IMR-90 (cell line): ENCODE results near the gene MKKS. TPM values are rescaled to one million over a fixed set of nuclear protein-coding genes. Genes with fewer than 3 reads are reported as not detected.

Experiments
- ATAC-seq: fragments of 200-7000 bp; cut with Tn5 transposase; 2 replicates; pipeline ENCODE4 v1.9.1; 2020; ENCODE audit warnings: low read depth, mild to moderate bottlenecking, moderate library complexity
- BruUV-seq: library from RNA; stranded (reverse); fragments of 400-500 nt; replicated peaks from 2 replicates; lab custom pipeline; 2021; lab: Mats Ljungman, UMichigan
- CTCF ChIA-PET: fragments of 300-600 bp; formaldehyde crosslinking; extraction: SDS; loops from one replicate; lab custom pipeline; 2021; ENCODE audit warnings: antibody characterized with exemption; lab: Yijun Ruan, JAX
- POLR2A ChIA-PET: fragments of 300-600 bp; sonication (Branson Sonifier 250); formaldehyde crosslinking; loops from one replicate; lab custom pipeline; 2022; ENCODE audit warnings: antibody characterized with exemption; ENCODE audit not compliant: unreplicated experiment; lab: Charles Lee
- DNase-seq: peaks from one replicate; pipeline ENCODE4 v3.0.0; 2013
- H2AFZ ChIP-seq: replicated peaks from 2 replicates; pipeline ENCODE3; 2013; ENCODE audit warnings: low read length, mild to moderate bottlenecking; ENCODE audit not compliant: poor library complexity
- H2AK5ac ChIP-seq: 2 replicates; pipeline ENCODE4 v1.6.1; 2013; ENCODE audit warnings: low read depth, low read length, inconsistent platforms
- H2AK9ac ChIP-seq: replicated peaks from 2 replicates; pipeline ENCODE3; 2013; ENCODE audit warnings: mild to moderate bottlenecking, low read depth, low read length, moderate library complexity; ENCODE audit not compliant: poor library complexity
- H2BK120ac ChIP-seq: 2 replicates; pipeline ENCODE4 v1.6.1; 2013; ENCODE audit warnings: low read depth, low read length, inconsistent platforms
- H2BK15ac ChIP-seq: 3 replicates; pipeline ENCODE4 v1.6.1; 2013; ENCODE audit warnings: low read depth, low read length, inconsistent platforms
- H2BK20ac ChIP-seq: 2 replicates; pipeline ENCODE4 v1.6.1; 2013; ENCODE audit warnings: low read depth, mild to moderate bottlenecking, inconsistent platforms, low read length, moderate library complexity
- H2BK5ac ChIP-seq: 2 replicates; pipeline ENCODE4 v1.6.1; 2013; ENCODE audit warnings: mild to moderate bottlenecking, low read depth, low read length, inconsistent platforms; ENCODE audit not compliant: poor library complexity, severe bottlenecking
- H3K14ac ChIP-seq: replicated peaks from 2 replicates; pipeline ENCODE4 v1.6.1; 2013; ENCODE audit warnings: low read depth, low read length, inconsistent platforms
- H3K18ac ChIP-seq: 2 replicates; pipeline ENCODE4 v1.6.1; 2013; ENCODE audit warnings: low read depth, low read length, control low read depth
- H3K23ac ChIP-seq: 2 replicates; pipeline ENCODE4 v1.6.1; 2013; ENCODE audit warnings: low read depth, low read length, inconsistent platforms
- H3K27ac ChIP-seq: 2 replicates; pipeline ENCODE4 v1.5.1; 2013; ENCODE audit warnings: mild to moderate bottlenecking, control low read depth, low read length; ENCODE audit not compliant: insufficient read depth
- H3K27me3 ChIP-seq: 2 replicates; pipeline ENCODE4 v1.6.1; 2013; ENCODE audit warnings: low read length; ENCODE audit not compliant: control insufficient read depth, insufficient read depth
- H3K36me3 ChIP-seq: 2 replicates; pipeline ENCODE4 v1.6.1; 2013; ENCODE audit warnings: low read length, mixed read lengths; ENCODE audit not compliant: control insufficient read depth, insufficient read depth
- H3K4ac ChIP-seq: 2 replicates; pipeline ENCODE4 v1.6.1; 2013; ENCODE audit warnings: low read depth, low read length, inconsistent platforms
- H3K4me1 ChIP-seq: 2 replicates; pipeline ENCODE4 v1.6.1; 2013; ENCODE audit warnings: low read length, mixed read lengths; ENCODE audit not compliant: control insufficient read depth, insufficient read depth
- H3K4me2 ChIP-seq: 2 replicates; pipeline ENCODE4 v1.6.1; 2013; ENCODE audit warnings: low read depth, mild to moderate bottlenecking, control low read depth, low read length, moderate library complexity
- H3K4me3 ChIP-seq: 2 replicates; pipeline ENCODE4 v1.5.1; 2013; ENCODE audit warnings: low read depth, mild to moderate bottlenecking, control low read depth, low read length, moderate library complexity; ENCODE audit not compliant: insufficient read depth
- H3K56ac ChIP-seq: 2 replicates; pipeline ENCODE4 v1.6.1; 2013; ENCODE audit warnings: low read length, inconsistent platforms; ENCODE audit not compliant: insufficient read depth; ENCODE audit errors: extremely low read depth
- H3K79me1 ChIP-seq, 2 experiments: 2 replicates each; pipeline ENCODE4 v1.6.1; 2013; ENCODE audit warnings: low read length in 2 of 2, inconsistent platforms in 1 of 2, low read depth in 1 of 2
- H3K9ac ChIP-seq: 2 replicates; pipeline ENCODE4 v1.6.1; 2013; ENCODE audit warnings: low read depth, low read length, control low read depth
- H3K9me1 ChIP-seq: 2 replicates; pipeline ENCODE4 v1.6.1; 2013; ENCODE audit warnings: low read length, inconsistent platforms; ENCODE audit not compliant: insufficient read depth
- H3K9me3 ChIP-seq: 2 replicates; pipeline ENCODE4 v1.6.1; 2013; ENCODE audit warnings: low read length; ENCODE audit not compliant: control insufficient read depth, insufficient read depth
- H4K20me1 ChIP-seq: 2 replicates; pipeline ENCODE4 v1.6.1; 2013; ENCODE audit warnings: low read length, inconsistent platforms; ENCODE audit not compliant: insufficient read depth
- H4K5ac ChIP-seq: 2 replicates; pipeline ENCODE4 v1.6.1; 2013; ENCODE audit warnings: mild to moderate bottlenecking, low read depth, low read length, control low read depth
- H4K8ac ChIP-seq, 2 experiments: 2 replicates each; pipeline ENCODE4 v1.6.1; 2013; ENCODE audit warnings: low read depth in 2 of 2, low read length in 2 of 2, control low read depth in 1 of 2, inconsistent platforms in 1 of 2
- H4K91ac ChIP-seq: 2 replicates; pipeline ENCODE4 v1.6.1; 2013; ENCODE audit warnings: low read depth, low read length, inconsistent platforms; ENCODE audit not compliant: insufficient read depth
- CEBPB ChIP-seq: IDR thresholded peaks from 2 replicates; pipeline ENCODE4 v1.6.1; 2012; ENCODE audit warnings: low read depth, low read length, improper control_type of control experiment
- MXI1 ChIP-seq: IDR thresholded peaks from 2 replicates; pipeline ENCODE4 v1.6.1; 2012; ENCODE audit warnings: low read depth, mild to moderate bottlenecking, low read length, moderate library complexity, borderline replicate concordance
- SMC3 ChIP-seq: fragments of 150-350 bp; IDR thresholded peaks from 2 replicates; pipeline ENCODE4 v1.6.1; 2016; ENCODE audit warnings: low read depth, mild to moderate bottlenecking, antibody characterized with exemption, low read length, moderate library complexity
- WGBS, 2 experiments: methylation state at CpG; one replicate each; pipeline versions ENCODE4 v1.1.5 to v1.1.7; 2013; ENCODE audit warnings: missing lambda C conversion rate in 2 of 2; ENCODE audit not compliant: insufficient read length in 1 of 2; ENCODE audit errors: extremely low coverage in 2 of 2; 5-methylcytosine and 5-hydroxymethylcytosine counted together
- dilution Hi-C: fragments of 300-500 bp; cut with HindIII; formaldehyde crosslinking; loops from one replicate; pipeline ENCODE4 v1.14.3; 2018; ENCODE audit warnings: low sequenced_read_pairs; ENCODE audit not compliant: unreplicated experiment
- in situ Hi-C: fragments of 300-500 bp; cut with MboI; formaldehyde crosslinking; loops from 3 replicates; pipeline ENCODE4 v1.14.3; 2019; ENCODE audit warnings: low sequenced_read_pairs, inconsistent platforms, mixed read lengths
- intact Hi-C: fragments of 100-400 bp; cut with micrococcal nuclease; formaldehyde crosslinking; loops from 2 replicates; pipeline ENCODE4 v1.10.0; 2022
- polyA plus RNA-seq, 3 experiments: library from polyadenylated mRNA; depleted of rRNA; stranded (reverse); fragments of >200 nt; gene quantifications; 2 replicates each; pipeline ENCODE4 v1.2.3, GENCODE V29; 2012; ENCODE audit warnings: low replicate concordance in 1 of 3
- total RNA-seq: library from RNA; depleted of rRNA; stranded (reverse); fragments of >200 nt; gene quantifications from 2 replicates; pipeline ENCODE4 v1.2.3, GENCODE V29; 2012

MKKS gene
- total and polyA plus RNA-seq, 2 of the 4 experiments (the other 2 are of a cell fraction): 6.9 to 7.5 TPM

DNA sequence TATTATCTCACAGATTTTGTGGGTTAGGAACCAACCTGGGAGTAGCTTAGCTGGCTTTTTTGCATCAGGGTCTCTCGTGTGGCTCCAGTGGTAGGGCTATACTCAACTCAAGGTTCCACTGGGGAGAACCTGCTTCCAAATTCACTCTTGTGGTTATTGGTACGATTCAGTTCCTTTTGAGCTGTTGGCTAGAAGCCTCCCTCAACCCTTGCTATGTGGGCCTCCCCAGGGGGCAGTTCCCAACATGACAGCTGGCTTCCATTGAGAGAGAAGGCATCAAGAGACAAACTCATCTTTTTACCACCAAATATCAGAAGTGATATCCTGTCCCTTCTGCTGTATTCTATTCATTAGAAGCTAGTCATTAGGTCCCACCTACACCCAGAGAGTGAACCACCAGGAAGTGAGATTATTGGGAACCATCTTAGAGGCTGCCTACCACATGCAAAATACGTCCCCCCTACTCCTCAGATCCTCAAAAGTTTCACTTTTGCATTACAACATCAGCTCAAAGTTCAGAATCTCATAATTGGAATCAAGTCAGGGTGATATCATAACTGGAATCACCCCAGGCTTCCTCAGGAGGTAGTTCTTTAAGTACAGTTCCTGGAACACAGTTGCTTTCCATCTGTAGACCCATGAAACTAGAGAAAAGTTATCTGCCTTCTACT is 30.9 kb downstream of the MKKS start:
- TF ChIP-seq SMC3 (no peak), MXI1 (no peak), CEBPB (no peak)
- 79% methylated on average over 2 of the region's 3 CpGs; no CpG with 5 or more reads in 1 of the 2 experiments for WGBS, 2 experiments
- DNase-seq (peak; percentile 6), ATAC-seq (no peak)
- intact Hi-C loops: no loop called here
- H3K23ac ChIP-seq: no peak overlapping the region
- no peak overlapping the region for H2BK5ac ChIP-seq
- no peak overlapping the region for H3K27ac ChIP-seq
- no peak overlapping the region for H4K91ac ChIP-seq
- no peak overlapping the region for H3K14ac ChIP-seq
- in situ Hi-C loops: no loop called here
- no peak overlapping the region for H2BK15ac ChIP-seq
- H3K27me3 ChIP-seq: no peaks in the 10 kb centered on the region
- H2BK20ac ChIP-seq: no peak overlapping the region
- no peaks in the 10 kb centered on the region for H3K79me1 ChIP-seq
- H3K9me3 ChIP-seq: no peaks in the 10 kb centered on the region
- no peak overlapping the region for H3K56ac ChIP-seq
- POLR2A ChIA-PET: no interaction called here
- H3K18ac ChIP-seq: no peak overlapping the region
- CTCF ChIA-PET: interaction anchor here (0.9 kb wide), 1 partner anchor 425 kb away, joined by 4 read pairs; no protein-coding TSS in a partner anchor
- H3K9me1 ChIP-seq: no peaks in the 10 kb centered on the region; the same call in 1 of the 2 replicates
- no peak overlapping the region for H2AK5ac ChIP-seq
- H4K5ac ChIP-seq: no peak overlapping the region
- no peak overlapping the region for H2AFZ ChIP-seq
- no peak overlapping the region for H3K9ac ChIP-seq
- dilution Hi-C loops: no loop called here
- H3K36me3 ChIP-seq: peaks cover 3% of the 10 kb centered on the region
- no peak overlapping the region for H3K4ac ChIP-seq
- H3K4me1 ChIP-seq: no peaks in the 10 kb centered on the region
- H2BK120ac ChIP-seq: no peak overlapping the region
- BruUV-seq: no TSS peak
- no peak overlapping the region for H4K8ac ChIP-seq
- no peak overlapping the region for H2AK9ac ChIP-seq
- no peak overlapping the region for H3K4me2 ChIP-seq
- H3K4me3 ChIP-seq: no peak overlapping the region
- H4K20me1 ChIP-seq: no peaks in the 10 kb centered on the region
